ENCODE measurements around the gene TRABD2B.

TRABD2B gene

DNA sequence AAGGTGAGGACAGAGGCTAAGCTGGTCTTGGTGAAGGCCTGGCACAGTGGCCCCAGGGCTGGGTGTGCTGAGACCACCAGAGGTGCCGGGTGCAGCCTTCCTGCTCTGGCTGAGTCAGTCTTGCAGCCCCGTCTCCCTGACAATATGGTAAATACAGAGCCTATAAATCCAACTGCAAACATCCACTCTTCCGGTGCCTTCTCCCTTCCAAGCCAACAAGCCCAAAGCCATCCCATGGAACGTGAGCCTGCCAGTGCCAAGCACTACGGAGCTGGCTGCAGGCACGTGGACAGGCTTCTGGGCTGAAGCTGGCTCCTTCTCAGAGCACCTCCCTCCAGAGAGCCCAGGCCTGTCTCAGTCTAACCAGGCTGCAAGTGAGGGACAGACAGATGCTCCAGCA lies 70.0 kb downstream of the TRABD2B start:
- no peak overlapping the region for H2BK5ac ChIP-seq (ENCODE audit: low read depth, low read length, poor library complexity, severe bottlenecking)
- H3K36me3 ChIP-seq (ENCODE audit: control insufficient read depth in 1 of 2, insufficient read depth in 2 of 2, low read depth in 1 of 2, low read length in 2 of 2), result no peaks in the 10 kb centered on the region
- no peaks in the 10 kb centered on the region for H3K79me1 ChIP-seq (replicated peaks; ENCODE audit: low read length, poor library complexity, severe bottlenecking)
- no peak overlapping the region for H2BK12ac ChIP-seq (ENCODE audit: low read length in 2 of 2)
- peak overlapping the region in 1 of 2 experiments; percentile 26 for H3K14ac ChIP-seq (ENCODE audit: low read length in 2 of 2)
- no peak overlapping the region for H3K23ac ChIP-seq (ENCODE audit: low read length in 2 of 2)
- no peak overlapping the region for H4K8ac ChIP-seq (ENCODE audit: low read length)
- H3K27ac ChIP-seq (ENCODE audit: low read length, poor library complexity, severe bottlenecking), result no peak overlapping the region
- H2BK15ac ChIP-seq (ENCODE audit: low read depth, poor library complexity, severe bottlenecking), result no peak overlapping the region
- no peak overlapping the region for H3K9ac ChIP-seq (ENCODE audit: low read length)
- H2AK5ac ChIP-seq (ENCODE audit: low read length, severe bottlenecking), result no peak overlapping the region
- no peak overlapping the region for H2AFZ ChIP-seq (ENCODE audit: low read depth, low read length)
- no peaks in the 10 kb centered on the region for H3K9me3 ChIP-seq (ENCODE audit: control insufficient read depth, low read length)
- no peak overlapping the region for H3K4ac ChIP-seq (ENCODE audit: low read depth in 1 of 2, low read length in 2 of 2)
- no peak for DNase-seq
- no peak overlapping the region for H3K4me2 ChIP-seq (ENCODE audit: low read length, poor library complexity, severe bottlenecking)
- H3K18ac ChIP-seq (ENCODE audit: low read depth in 1 of 2, low read length in 2 of 2), result no peak overlapping the region
- H3K27me3 ChIP-seq (ENCODE audit: control insufficient read depth in 1 of 2, insufficient read depth in 1 of 2, low read length in 2 of 2), result peaks cover 7 to 47% of the 10 kb centered on the region in 2 experiments
- H3K4me3 ChIP-seq (ENCODE audit: insufficient read depth in 1 of 2, low read depth in 1 of 2, low read length in 2 of 2), result no peak overlapping the region
- WGBS, result 67% methylated on average over 6 of the region's 6 CpGs
- no peaks in the 10 kb centered on the region for H3K4me1 ChIP-seq (ENCODE audit: control insufficient read depth, insufficient read depth, low read depth, low read length)
- no peak overlapping the region for H4K91ac ChIP-seq (ENCODE audit: low read length)
- H2BK120ac ChIP-seq (ENCODE audit: low read depth, low read length), result no peak overlapping the region

DNA sequence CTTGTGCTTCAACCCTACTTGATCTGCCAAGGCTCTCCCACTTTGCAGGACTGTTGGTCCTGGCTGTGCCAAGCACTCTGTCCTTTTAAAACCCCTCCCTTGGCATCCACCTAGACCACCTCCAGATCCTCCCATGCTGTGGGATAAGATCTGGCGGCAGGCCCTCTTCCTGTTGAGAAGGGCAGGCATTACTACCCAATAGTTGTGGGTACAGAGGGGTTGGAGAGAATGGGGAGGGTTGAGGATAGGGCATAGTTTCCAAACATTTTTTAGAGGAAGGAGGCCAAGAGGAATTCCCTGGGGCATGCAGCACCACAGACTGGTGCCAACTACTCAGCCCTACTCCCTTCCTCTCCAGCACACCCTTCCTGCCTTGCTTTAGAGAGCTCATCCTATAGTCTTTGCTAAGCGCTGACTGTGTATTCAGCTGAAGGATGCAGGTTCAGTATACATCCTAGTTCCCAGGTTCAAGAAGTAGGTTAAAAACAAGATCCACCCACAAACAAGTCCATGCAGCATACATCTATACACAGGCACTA lies 70.7 kb downstream of the TRABD2B start:
- Histone ChIP-seq H3K27me3 (ENCODE audit: control insufficient read depth in 1 of 2, insufficient read depth in 1 of 2, low read length in 2 of 2) (peaks cover 7 to 41% of the 10 kb centered on the region in 2 experiments), H2BK120ac (ENCODE audit: low read depth, low read length) (no peak overlapping the region), H4K8ac (ENCODE audit: low read length) (no peak overlapping the region), H3K36me3 (ENCODE audit: control insufficient read depth in 1 of 2, insufficient read depth in 2 of 2, low read depth in 1 of 2, low read length in 2 of 2) (no peaks in the 10 kb centered on the region), H2AK5ac (ENCODE audit: low read length, severe bottlenecking) (no peak overlapping the region), H3K4me2 (ENCODE audit: low read length, poor library complexity, severe bottlenecking) (no peak overlapping the region), H4K91ac (ENCODE audit: low read length) (no peak overlapping the region), H3K23ac (ENCODE audit: low read length in 2 of 2) (no peak overlapping the region), H3K9ac (ENCODE audit: low read length) (no peak overlapping the region), H2BK5ac (ENCODE audit: low read depth, low read length, poor library complexity, severe bottlenecking) (no peak overlapping the region), H3K4ac (ENCODE audit: low read depth in 1 of 2, low read length in 2 of 2) (no peak overlapping the region), H3K4me1 (ENCODE audit: control insufficient read depth, insufficient read depth, low read depth, low read length) (no peaks in the 10 kb centered on the region), H3K9me3 (ENCODE audit: control insufficient read depth, low read length) (no peaks in the 10 kb centered on the region), H3K14ac (ENCODE audit: low read length in 2 of 2) (no peak overlapping the region), H3K4me3 (ENCODE audit: insufficient read depth in 1 of 2, low read depth in 1 of 2, low read length in 2 of 2) (no peak overlapping the region), H3K27ac (ENCODE audit: low read length, poor library complexity, severe bottlenecking) (no peak overlapping the region), H2BK15ac (ENCODE audit: low read depth, poor library complexity, severe bottlenecking) (no peak overlapping the region), H2BK12ac (ENCODE audit: low read length in 2 of 2) (no peak overlapping the region), H3K18ac (ENCODE audit: low read depth in 1 of 2, low read length in 2 of 2) (no peak overlapping the region), H2AFZ (ENCODE audit: low read depth, low read length) (no peak overlapping the region), H3K79me1 (replicated peaks; ENCODE audit: low read length, poor library complexity, severe bottlenecking) (no peaks in the 10 kb centered on the region)
- WGBS, result no CpG with 5 or more reads among the region's 2 CpGs
- DNase-seq, result no peak

DNA sequence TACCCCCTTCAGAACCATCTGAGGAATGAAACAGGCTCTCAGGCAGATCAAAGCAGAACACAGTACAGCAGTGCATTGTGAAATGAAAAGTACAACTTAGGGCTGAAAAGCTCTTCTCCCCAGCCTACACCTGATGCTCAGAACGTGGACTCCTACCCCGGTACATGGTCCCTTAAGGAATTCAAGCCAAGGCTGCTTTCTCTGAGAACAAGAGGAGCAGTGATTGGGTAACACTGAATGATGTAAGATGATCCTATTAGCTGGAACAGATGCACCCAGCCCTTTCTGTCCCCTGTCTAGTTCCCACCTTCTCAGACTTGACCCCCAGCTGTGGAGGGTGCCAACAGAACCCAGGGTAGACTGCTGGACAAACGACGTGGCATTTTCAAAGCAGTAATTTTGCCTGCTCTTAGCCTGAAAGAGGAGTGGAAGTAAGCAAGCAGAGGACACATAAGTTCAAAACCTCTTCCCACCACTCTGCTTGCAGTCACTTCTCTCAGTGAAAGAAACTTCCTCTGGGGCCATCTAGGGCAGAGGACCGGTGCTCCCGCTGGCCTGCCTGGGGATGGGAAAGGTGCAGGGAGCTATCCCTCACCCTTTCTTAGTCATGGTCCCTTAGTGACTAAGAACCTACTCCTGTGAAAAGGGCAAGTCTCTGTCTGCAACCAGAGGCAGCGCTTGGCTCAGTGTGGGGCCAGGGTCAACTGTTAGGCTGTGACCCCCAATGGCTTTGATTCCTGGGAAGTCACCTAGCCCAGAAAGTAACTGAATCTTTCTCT lies 72.7 kb downstream of the TRABD2B start:
- H2AK5ac ChIP-seq (ENCODE audit: low read length, severe bottlenecking), result no peak overlapping the region
- H3K36me3 ChIP-seq (ENCODE audit: control insufficient read depth in 1 of 2, insufficient read depth in 2 of 2, low read depth in 1 of 2, low read length in 2 of 2), result no peaks in the 10 kb centered on the region
- no peak overlapping the region for H3K4me2 ChIP-seq (ENCODE audit: low read length, poor library complexity, severe bottlenecking)
- DNase-seq, result no peak
- H3K27ac ChIP-seq (ENCODE audit: low read length, poor library complexity, severe bottlenecking), result no peak overlapping the region
- H3K4ac ChIP-seq (ENCODE audit: low read depth in 1 of 2, low read length in 2 of 2), result no peak overlapping the region
- H3K9me3 ChIP-seq (ENCODE audit: control insufficient read depth, low read length), result no peaks in the 10 kb centered on the region
- H3K79me1 ChIP-seq (replicated peaks; ENCODE audit: low read length, poor library complexity, severe bottlenecking), result no peaks in the 10 kb centered on the region
- no peak overlapping the region for H4K8ac ChIP-seq (ENCODE audit: low read length)
- no peak overlapping the region for H2AFZ ChIP-seq (ENCODE audit: low read depth, low read length)
- H2BK5ac ChIP-seq (ENCODE audit: low read depth, low read length, poor library complexity, severe bottlenecking), result no peak overlapping the region
- H3K23ac ChIP-seq (ENCODE audit: low read length in 2 of 2), result no peak overlapping the region
- H2BK12ac ChIP-seq (ENCODE audit: low read length in 2 of 2), result no peak overlapping the region
- no peak overlapping the region for H4K91ac ChIP-seq (ENCODE audit: low read length)
- no peak overlapping the region for H2BK15ac ChIP-seq (ENCODE audit: low read depth, poor library complexity, severe bottlenecking)
- no peak overlapping the region for H3K9ac ChIP-seq (ENCODE audit: low read length)
- H3K4me3 ChIP-seq (ENCODE audit: insufficient read depth in 1 of 2, low read depth in 1 of 2, low read length in 2 of 2), result no peak overlapping the region
- no peak overlapping the region for H3K18ac ChIP-seq (ENCODE audit: low read depth in 1 of 2, low read length in 2 of 2)
- WGBS, result 87% methylated on average over 5 of the region's 7 CpGs
- H2BK120ac ChIP-seq (ENCODE audit: low read depth, low read length), result no peak overlapping the region
- H3K4me1 ChIP-seq (ENCODE audit: control insufficient read depth, insufficient read depth, low read depth, low read length), result no peaks in the 10 kb centered on the region
- peaks cover 3 to 32% of the 10 kb centered on the region in 2 experiments for H3K27me3 ChIP-seq (ENCODE audit: control insufficient read depth in 1 of 2, insufficient read depth in 1 of 2, low read length in 2 of 2)
- no peak overlapping the region for H3K14ac ChIP-seq (ENCODE audit: low read length in 2 of 2)

DNA sequence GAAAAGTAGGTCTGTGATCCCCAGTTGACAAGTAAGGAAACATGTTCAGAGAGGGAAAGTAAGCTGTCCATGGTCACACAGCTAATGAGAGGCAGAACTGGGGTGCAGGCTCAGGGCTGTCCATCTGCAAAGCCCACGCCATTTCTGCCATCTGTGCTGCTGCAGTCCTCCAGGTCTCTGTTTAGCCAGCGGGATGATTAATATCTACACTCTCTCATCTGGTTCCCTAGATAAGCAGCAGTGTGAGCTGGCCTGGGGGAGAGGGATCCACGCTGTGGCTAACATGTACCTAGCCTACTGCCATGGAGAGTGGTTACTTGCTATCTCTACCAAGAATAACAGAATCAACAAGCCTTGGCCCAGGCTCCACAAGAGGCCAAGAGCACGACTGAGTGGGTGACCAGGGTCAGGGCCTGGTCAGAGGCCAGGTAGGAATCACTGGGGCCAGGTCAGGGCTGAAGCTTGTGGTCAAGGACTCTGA lies 75.2 kb downstream of the TRABD2B start:
- Histone ChIP-seq H3K27ac (ENCODE audit: low read length, poor library complexity, severe bottlenecking) (no peak overlapping the region), H3K27me3 (ENCODE audit: control insufficient read depth in 1 of 2, insufficient read depth in 1 of 2, low read length in 2 of 2) (peaks cover 0 to 17% of the 10 kb centered on the region in 2 experiments), H4K91ac (ENCODE audit: low read length) (no peak overlapping the region), H2AFZ (ENCODE audit: low read depth, low read length) (no peak overlapping the region), H3K4me3 (ENCODE audit: insufficient read depth in 1 of 2, low read depth in 1 of 2, low read length in 2 of 2) (no peak overlapping the region), H4K8ac (ENCODE audit: low read length) (no peak overlapping the region), H3K9me3 (ENCODE audit: control insufficient read depth, low read length) (no peaks in the 10 kb centered on the region), H3K36me3 (ENCODE audit: control insufficient read depth in 1 of 2, insufficient read depth in 2 of 2, low read depth in 1 of 2, low read length in 2 of 2) (no peaks in the 10 kb centered on the region), H2AK5ac (ENCODE audit: low read length, severe bottlenecking) (no peak overlapping the region), H3K4me2 (ENCODE audit: low read length, poor library complexity, severe bottlenecking) (no peak overlapping the region), H2BK120ac (ENCODE audit: low read depth, low read length) (no peak overlapping the region), H3K23ac (ENCODE audit: low read length in 2 of 2) (no peak overlapping the region), H2BK15ac (ENCODE audit: low read depth, poor library complexity, severe bottlenecking) (no peak overlapping the region), H3K4ac (ENCODE audit: low read depth in 1 of 2, low read length in 2 of 2) (no peak overlapping the region), H2BK5ac (ENCODE audit: low read depth, low read length, poor library complexity, severe bottlenecking) (no peak overlapping the region), H3K79me1 (replicated peaks; ENCODE audit: low read length, poor library complexity, severe bottlenecking) (no peaks in the 10 kb centered on the region), H3K4me1 (ENCODE audit: control insufficient read depth, insufficient read depth, low read depth, low read length) (no peaks in the 10 kb centered on the region), H3K9ac (ENCODE audit: low read length) (no peak overlapping the region), H3K14ac (ENCODE audit: low read length in 2 of 2) (no peak overlapping the region), H3K18ac (ENCODE audit: low read depth in 1 of 2, low read length in 2 of 2) (no peak overlapping the region), H2BK12ac (ENCODE audit: low read length in 2 of 2) (no peak overlapping the region)
- DNase-seq, result no peak
- WGBS, result 52% methylated on average over 4 of the region's 4 CpGs
